Astrocyte (in vitro differentiated cells and primary cell): ENCODE results near the gene WIPF2. TPM values are rescaled to one million over a fixed set of nuclear protein-coding genes. Genes with fewer than 3 reads are reported as not detected.

Experiments
- DNase-seq: peaks from one replicate; pipeline ENCODE4 v3.0.0-alpha.2; 2010; ENCODE audit warnings: low read depth
- FAIRE-seq: peaks from 2 replicates; lab custom pipeline; 2011; peaks lifted over from hg19 to GRCh38; lab: Jason Lieb, UNC
- H2AFZ ChIP-seq: 2 replicates; pipeline ENCODE4 v1.6.0; 2012; ENCODE audit warnings: low read depth, low read length, inconsistent platforms
- H3K27ac ChIP-seq: 2 replicates; pipeline ENCODE4 v1.5.1; 2011; ENCODE audit warnings: low read depth, low read length, inconsistent platforms
- H3K27me3 ChIP-seq: 2 replicates; pipeline ENCODE4 v1.6.0; 2011; ENCODE audit warnings: low read length, inconsistent platforms; ENCODE audit not compliant: insufficient read depth
- H3K36me3 ChIP-seq: 2 replicates; pipeline ENCODE4 v1.5.1; 2011; ENCODE audit warnings: low read length, inconsistent platforms; ENCODE audit not compliant: insufficient read depth
- H3K4me1 ChIP-seq: 2 replicates; pipeline ENCODE4 v1.5.1; 2011; ENCODE audit warnings: low read length, inconsistent platforms; ENCODE audit not compliant: insufficient read depth
- H3K4me2 ChIP-seq: 2 replicates; pipeline ENCODE4 v1.6.0; 2012; ENCODE audit warnings: low read length, inconsistent platforms
- H3K4me3 ChIP-seq: 2 replicates; pipeline ENCODE4 v1.5.1; 2011; ENCODE audit warnings: low read depth, mild to moderate bottlenecking, low read length, inconsistent platforms; ENCODE audit not compliant: insufficient read depth
- H3K79me2 ChIP-seq: 2 replicates; pipeline ENCODE4 v1.6.0; 2012; ENCODE audit warnings: mild to moderate bottlenecking, low read length, inconsistent platforms; ENCODE audit not compliant: insufficient read depth
- H3K9ac ChIP-seq: 2 replicates; pipeline ENCODE4 v1.6.0; 2012; ENCODE audit warnings: mild to moderate bottlenecking, low read length, inconsistent platforms
- H3K9me3 ChIP-seq: 2 replicates; pipeline ENCODE4 v1.5.1; 2012; ENCODE audit warnings: low read depth, mild to moderate bottlenecking, low read length, inconsistent platforms; ENCODE audit not compliant: insufficient read depth
- H4K20me1 ChIP-seq: 2 replicates; pipeline ENCODE4 v1.6.0; 2012; ENCODE audit warnings: low read length, inconsistent platforms; ENCODE audit not compliant: insufficient read depth
- H3K27ac Mint-ChIP-seq: one replicate; pipeline ENCODE4 v1.8.0; 2021; ENCODE audit warnings: mild to moderate bottlenecking, mixed read lengths; ENCODE audit not compliant: unreplicated experiment
- H3K27me3 Mint-ChIP-seq: one replicate; pipeline ENCODE4 v1.8.0; 2021; ENCODE audit warnings: low read depth, mixed read lengths; ENCODE audit not compliant: unreplicated experiment
- H3K36me3 Mint-ChIP-seq: one replicate; pipeline ENCODE4 v1.8.0; 2021; ENCODE audit warnings: low read depth, mixed read lengths; ENCODE audit not compliant: unreplicated experiment
- H3K4me1 Mint-ChIP-seq: one replicate; pipeline ENCODE4 v1.8.0; 2021; ENCODE audit warnings: low read depth, mixed read lengths; ENCODE audit not compliant: unreplicated experiment
- H3K4me3 Mint-ChIP-seq: one replicate; pipeline ENCODE4 v1.8.0; 2021; ENCODE audit warnings: mild to moderate bottlenecking, moderate library complexity, mixed read lengths; ENCODE audit not compliant: unreplicated experiment
- H3K9me3 Mint-ChIP-seq: one replicate; pipeline ENCODE4 v1.8.0; 2021; ENCODE audit warnings: mild to moderate bottlenecking, mixed read lengths; ENCODE audit not compliant: unreplicated experiment
- EZH2 ChIP-seq: IDR thresholded peaks from 2 replicates; pipeline ENCODE4 v1.6.1; 2012; ENCODE audit warnings: mild to moderate bottlenecking, low read length, inconsistent platforms; ENCODE audit not compliant: insufficient read depth
- total RNA-seq: library from RNA; stranded (reverse); gene quantifications from 2 replicates; pipeline ENCODE4 v1.2.1, GENCODE V29; 2021
- TF ChIP-seq, protein P1 (sequence below): IDR thresholded peaks from 2 replicates; pipeline ENCODE4 v1.5.1; 2011; ENCODE audit warnings: low read depth, mild to moderate bottlenecking, inconsistent platforms, low read length, moderate library complexity; ENCODE audit not compliant: insufficient read depth

The WIPF2 gene
- total RNA-seq, 1 donor from 2014 or later = 30.7 TPM

DNA sequence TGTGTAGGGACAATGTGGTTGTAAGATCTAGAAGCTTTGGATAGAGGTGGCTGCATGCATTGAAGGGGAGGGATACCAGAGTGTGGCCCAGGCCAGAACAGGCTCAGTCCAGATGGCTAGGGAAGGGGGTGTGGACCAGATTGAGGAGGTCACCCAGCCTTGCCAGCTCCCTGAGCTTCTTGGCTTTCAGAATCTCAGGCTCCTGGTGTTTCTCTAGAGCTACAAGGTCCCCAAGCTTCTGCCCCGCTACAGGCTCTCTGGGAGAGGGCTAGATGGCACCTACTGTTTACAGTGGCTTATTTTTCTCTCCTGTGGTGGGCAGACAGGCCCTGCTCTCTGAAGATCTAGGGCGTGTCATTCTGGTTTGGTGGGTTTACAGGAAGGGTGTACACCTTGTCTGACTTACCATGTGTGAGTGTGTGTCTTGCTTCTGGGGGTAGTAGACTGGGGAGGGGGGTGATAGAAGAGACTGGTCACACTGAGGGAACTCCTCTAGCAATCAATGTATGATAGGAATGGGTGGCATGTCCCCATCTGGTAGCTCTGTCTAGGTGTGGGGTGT is 90.9 kb downstream of the WIPF2 start:
- FAIRE-seq (no peak), DNase-seq (no peak)
- Histone ChIP-seq H3K27ac (no peak overlapping the region), H3K9me3 (no peaks in the 10 kb centered on the region), H3K4me1 (peaks cover 64% of the 10 kb centered on the region), H3K27me3 (no peaks in the 10 kb centered on the region), H2AFZ (no peak overlapping the region), H3K4me3 (no peak overlapping the region), H3K4me2 (no peak overlapping the region), H4K20me1 (no peaks in the 10 kb centered on the region), H3K36me3 (no peaks in the 10 kb centered on the region), H3K9ac (no peak overlapping the region), H3K79me2 (no peaks in the 10 kb centered on the region)
- peaks cover 2% of the 10 kb centered on the region for H3K36me3 Mint-ChIP-seq
- peaks cover 34% of the 10 kb centered on the region for H3K4me1 Mint-ChIP-seq
- H3K9me3 Mint-ChIP-seq = no peaks in the 10 kb centered on the region
- no peaks in the 10 kb centered on the region for H3K27me3 Mint-ChIP-seq
- H3K4me3 Mint-ChIP-seq = no peak overlapping the region
- peak overlapping the region; percentile 66 for H3K27ac Mint-ChIP-seq
- TF ChIP-seq, protein P1, sequence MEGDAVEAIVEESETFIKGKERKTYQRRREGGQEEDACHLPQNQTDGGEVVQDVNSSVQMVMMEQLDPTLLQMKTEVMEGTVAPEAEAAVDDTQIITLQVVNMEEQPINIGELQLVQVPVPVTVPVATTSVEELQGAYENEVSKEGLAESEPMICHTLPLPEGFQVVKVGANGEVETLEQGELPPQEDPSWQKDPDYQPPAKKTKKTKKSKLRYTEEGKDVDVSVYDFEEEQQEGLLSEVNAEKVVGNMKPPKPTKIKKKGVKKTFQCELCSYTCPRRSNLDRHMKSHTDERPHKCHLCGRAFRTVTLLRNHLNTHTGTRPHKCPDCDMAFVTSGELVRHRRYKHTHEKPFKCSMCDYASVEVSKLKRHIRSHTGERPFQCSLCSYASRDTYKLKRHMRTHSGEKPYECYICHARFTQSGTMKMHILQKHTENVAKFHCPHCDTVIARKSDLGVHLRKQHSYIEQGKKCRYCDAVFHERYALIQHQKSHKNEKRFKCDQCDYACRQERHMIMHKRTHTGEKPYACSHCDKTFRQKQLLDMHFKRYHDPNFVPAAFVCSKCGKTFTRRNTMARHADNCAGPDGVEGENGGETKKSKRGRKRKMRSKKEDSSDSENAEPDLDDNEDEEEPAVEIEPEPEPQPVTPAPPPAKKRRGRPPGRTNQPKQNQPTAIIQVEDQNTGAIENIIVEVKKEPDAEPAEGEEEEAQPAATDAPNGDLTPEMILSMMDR = no peak
- no peak for TF ChIP-seq EZH2

DNA sequence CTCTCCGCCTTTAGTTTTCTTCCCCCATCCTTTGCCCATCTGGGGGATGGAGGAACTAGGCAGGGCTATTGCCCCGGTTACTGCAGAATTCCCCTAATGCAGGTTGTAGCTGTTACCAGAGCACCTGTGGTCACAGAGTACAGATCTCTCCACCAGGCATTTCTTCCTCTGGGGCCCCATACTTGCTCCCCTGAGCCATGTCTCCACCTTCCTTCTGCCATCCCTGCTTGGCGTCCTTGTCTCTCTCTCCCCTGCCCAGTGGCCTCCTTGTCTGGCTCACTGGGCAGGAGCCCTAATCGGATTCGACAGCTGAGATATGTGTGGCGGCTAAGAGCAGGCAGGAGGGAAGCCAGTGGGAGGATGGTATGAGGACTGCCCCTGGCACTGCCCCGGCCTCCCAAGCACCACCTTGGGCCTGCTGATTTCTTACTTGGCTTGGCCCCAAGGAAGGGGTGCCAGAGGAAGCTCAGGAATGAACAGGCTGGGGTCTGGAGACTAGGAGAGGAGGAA is 91.8 kb downstream of the WIPF2 start:
- H3K4me2 ChIP-seq = peak overlapping the region; percentile 18
- no peak for FAIRE-seq
- no peaks in the 10 kb centered on the region for H4K20me1 ChIP-seq
- Mint-ChIP-seq H3K27ac (no peak overlapping the region), H3K4me1 (peaks cover 41% of the 10 kb centered on the region), H3K4me3 (no peak overlapping the region), H3K27me3 (no peaks in the 10 kb centered on the region), H3K36me3 (peaks cover 2% of the 10 kb centered on the region), H3K9me3 (no peaks in the 10 kb centered on the region)
- no peaks in the 10 kb centered on the region for H3K36me3 ChIP-seq
- TF ChIP-seq EZH2 = no peak
- TF ChIP-seq, protein P1 = no peak
- H3K9ac ChIP-seq = no peak overlapping the region
- H2AFZ ChIP-seq = no peak overlapping the region
- no peaks in the 10 kb centered on the region for H3K27me3 ChIP-seq
- no peak overlapping the region for H3K27ac ChIP-seq
- no peaks in the 10 kb centered on the region for H3K79me2 ChIP-seq
- H3K4me1 ChIP-seq = peaks cover 73% of the 10 kb centered on the region
- DNase-seq = no peak
- no peaks in the 10 kb centered on the region for H3K9me3 ChIP-seq
- H3K4me3 ChIP-seq = no peak overlapping the region

DNA sequence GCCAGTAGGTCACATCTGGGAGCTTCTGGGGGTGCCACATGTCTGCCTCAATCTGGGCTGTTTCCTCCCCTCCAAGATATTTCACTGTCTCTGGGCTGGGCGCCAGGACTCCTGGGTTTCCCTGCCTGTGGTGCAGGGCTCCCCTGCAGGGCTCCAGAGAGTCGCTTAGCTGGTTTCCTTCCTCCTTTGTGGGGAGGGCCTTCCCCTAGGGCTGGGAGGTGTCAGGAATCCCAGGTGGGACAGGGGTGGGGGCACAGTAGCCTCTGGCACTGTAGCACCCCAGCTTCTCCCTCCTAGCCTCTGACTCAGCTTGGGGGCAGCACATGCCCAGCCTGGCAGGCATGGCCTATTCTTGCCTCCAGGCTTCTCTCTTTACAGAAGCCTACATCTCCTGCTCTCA is 92.5 kb downstream of the WIPF2 start:
- Mint-ChIP-seq H3K4me1 (peaks cover 47% of the 10 kb centered on the region), H3K27ac (no peak overlapping the region), H3K9me3 (no peaks in the 10 kb centered on the region), H3K36me3 (peaks cover 2% of the 10 kb centered on the region), H3K4me3 (no peak overlapping the region), H3K27me3 (no peaks in the 10 kb centered on the region)
- H3K4me1 ChIP-seq = peaks cover 75% of the 10 kb centered on the region
- H3K27ac ChIP-seq = no peak overlapping the region
- H3K36me3 ChIP-seq = no peaks in the 10 kb centered on the region
- peak overlapping the region; percentile 18 for H3K4me2 ChIP-seq
- DNase-seq = no peak
- no peak for FAIRE-seq
- H3K9ac ChIP-seq = no peak overlapping the region
- H3K4me3 ChIP-seq = no peak overlapping the region
- H4K20me1 ChIP-seq = no peaks in the 10 kb centered on the region
- TF ChIP-seq, protein P1 = no peak
- no peak for TF ChIP-seq EZH2
- H3K27me3 ChIP-seq = no peaks in the 10 kb centered on the region
- H3K79me2 ChIP-seq = no peaks in the 10 kb centered on the region
- no peaks in the 10 kb centered on the region for H3K9me3 ChIP-seq
- no peak overlapping the region for H2AFZ ChIP-seq
